GM12878 (cell line): ENCODE results near the gene RGS11. TPM values are rescaled to one million over a fixed set of nuclear protein-coding genes. Genes with fewer than 3 reads are reported as not detected.

ENCODE experiments used
- ATAC-seq: fragments of 200-7000 bp; cut with Tn5 transposase; 3 replicates; pipeline ENCODE4 v1.9.1; 2020; ENCODE audit warnings: mild to moderate bottlenecking, moderate library complexity
- BruUV-seq: library from RNA; stranded (reverse); fragments of 400-500 nt; replicated peaks from 2 replicates; lab custom pipeline; 2021; lab: Mats Ljungman, UMichigan
- CTCF ChIA-PET: fragments of 300-600 bp; sonication (Branson Sonifier 250); formaldehyde crosslinking; extraction: SDS; loops from one replicate; lab custom pipeline; 2021; ENCODE audit warnings: inconsistent platforms; lab: Yijun Ruan, JAX
- POLR2A ChIA-PET: fragments of 350-600 bp; formaldehyde crosslinking; extraction: SDS; loops from one replicate; lab custom pipeline; 2021; ENCODE audit warnings: inconsistent platforms; lab: Charles Lee
- RAD21 ChIA-PET: fragments of 300-600 bp; sonication (Branson Sonifier 250); formaldehyde crosslinking; loops from one replicate; lab custom pipeline; 2023; ENCODE audit warnings: antibody characterized with exemption; ENCODE audit not compliant: unreplicated experiment; lab: Charles Lee
- SMC1A ChIA-PET: fragments of 300-600 bp; sonication (Branson Sonifier 250); formaldehyde crosslinking; loops from one replicate; lab custom pipeline; 2023; ENCODE audit not compliant: unreplicated experiment, uncharacterized antibody; lab: Charles Lee
- DNase-seq: peaks from one replicate; pipeline ENCODE4 v3.0.0-alpha.2; 2011; ENCODE audit warnings: low read depth, low spot score
- FAIRE-seq: peaks from 3 replicates; lab custom pipeline; 2011; peaks lifted over from hg19 to GRCh38; lab: Jason Lieb, UNC
- H2AFZ ChIP-seq: 2 replicates; pipeline ENCODE4 v1.6.0; 2011; ENCODE audit warnings: low read depth, low read length, control low read depth; ENCODE audit not compliant: control insufficient read depth
- H3K27ac ChIP-seq: 2 replicates; pipeline ENCODE4 v1.5.1; 2011; ENCODE audit warnings: control low read depth; ENCODE audit not compliant: control insufficient read depth, insufficient read depth
- H3K27me3 ChIP-seq, 2 experiments: replicated peaks in 1 of 2; 2 replicates each; pipeline versions ENCODE4 v1.6.0 to v1.6.1; 2011; ENCODE audit warnings: low read length in 1 of 2; ENCODE audit not compliant: control insufficient read depth in 2 of 2, insufficient read depth in 2 of 2
- H3K36me3 ChIP-seq, 2 experiments: 2 replicates each; pipeline ENCODE4 v1.5.1; 2011; ENCODE audit warnings: low read length in 1 of 2; ENCODE audit not compliant: control insufficient read depth in 2 of 2, insufficient read depth in 2 of 2
- H3K4me1 ChIP-seq: 2 replicates; pipeline ENCODE4 v1.6.1; 2011; ENCODE audit warnings: mild to moderate bottlenecking, low read length, moderate library complexity, mixed read lengths; ENCODE audit not compliant: control insufficient read depth, insufficient read depth
- H3K4me2 ChIP-seq: 2 replicates; pipeline ENCODE4 v1.6.0; 2011; ENCODE audit warnings: control low read depth; ENCODE audit not compliant: control insufficient read depth, insufficient read depth
- H3K4me3 ChIP-seq: fragments of 200-600 bp; sonication (generic); 2 replicates; pipeline ENCODE4 v1.5.1; 2016
- H3K79me2 ChIP-seq: 2 replicates; pipeline ENCODE4 v1.6.0; 2011; ENCODE audit warnings: low read length; ENCODE audit not compliant: control insufficient read depth, insufficient read depth
- H3K9ac ChIP-seq: 2 replicates; pipeline ENCODE4 v1.8.0; 2011; ENCODE audit warnings: low read length, control low read depth, mixed read lengths; ENCODE audit not compliant: control insufficient read depth, insufficient read depth
- H3K9me3 ChIP-seq: replicated peaks from 3 replicates; pipeline ENCODE4 v1.5.1; 2011; ENCODE audit warnings: mild to moderate bottlenecking, low read length; ENCODE audit not compliant: control insufficient read depth, insufficient read depth
- H4K20me1 ChIP-seq: 2 replicates; pipeline ENCODE4 v1.6.0; 2011; ENCODE audit not compliant: control insufficient read depth, insufficient read depth
- CHD1 ChIP-seq: IDR thresholded peaks from 2 replicates; pipeline ENCODE4 v1.6.1; 2012; ENCODE audit warnings: low read depth, low read length, improper control_type of control experiment
- CREB1 ChIP-seq: IDR thresholded peaks from 2 replicates; pipeline ENCODE4 v1.6.1; 2012; ENCODE audit warnings: low read depth, mild to moderate bottlenecking, inconsistent platforms
- EP300 ChIP-seq, 2 experiments: fragments of 150-350 bp in 1 of 2; IDR thresholded peaks; 2 replicates each; pipeline ENCODE4 v1.6.1; 2011 to 2012; ENCODE audit warnings: low read depth in 2 of 2, low read length in 2 of 2, borderline replicate concordance in 1 of 2, improper control_type of control experiment in 1 of 2, inconsistent platforms in 1 of 2; ENCODE audit not compliant: control insufficient read depth in 1 of 2
- IKZF2 ChIP-seq, 2 experiments: fragments of 450-650 bp; IDR thresholded peaks; 2 replicates each; pipeline ENCODE4 v1.6.1; 2017; ENCODE audit warnings: mild to moderate bottlenecking in 2 of 2, moderate library complexity in 2 of 2
- KAT2A ChIP-seq: conservative IDR thresholded peaks from 2 replicates; pipeline ENCODE4 v1.6.1; 2011; ENCODE audit warnings: low read depth, low read length; ENCODE audit not compliant: control insufficient read depth
- POLR2AphosphoS2 ChIP-seq: IDR thresholded peaks from 2 replicates; pipeline ENCODE4 v1.6.1; 2011; ENCODE audit warnings: low read depth, mild to moderate bottlenecking, low read length, improper control_type of control experiment, moderate library complexity
- YY1 ChIP-seq: IDR thresholded peaks from 2 replicates; pipeline ENCODE4 v1.6.1; 2011; ENCODE audit warnings: low read depth, mild to moderate bottlenecking, low read length
- ZNF274 ChIP-seq: IDR thresholded peaks from one replicate; pipeline ENCODE4 v1.8.0; 2011; ENCODE audit not compliant: insufficient read length, insufficient read depth
- WGBS: methylation state at CpG from one replicate; pipeline ENCODE4 v1.1.6; 2016; ENCODE audit warnings: low lambda C conversion rate; ENCODE audit not compliant: insufficient replicate concordance, insufficient coverage; ENCODE audit errors: missing lambda C conversion rate; 5-methylcytosine and 5-hydroxymethylcytosine counted together
- in situ Hi-C: fragments of 300-500 bp; cut with MboI; formaldehyde crosslinking; loops from 9 replicates; pipeline ENCODE4 v1.14.3; 2018; ENCODE audit warnings: mixed read lengths
- intact Hi-C: fragments of 100-400 bp; cut with micrococcal nuclease; formaldehyde crosslinking; loops from one replicate; pipeline ENCODE4 v1.14.2; 2022; ENCODE audit not compliant: unreplicated experiment
- polyA plus RNA-seq, 11 experiments: library from polyadenylated mRNA; depleted of rRNA in 4 of 11; unstranded in 6 of 11; stranded (reverse) in 5 of 11; fragments of >200 nt; fragmentation: Nextera tagmentation in 4 of 11; fragmentation: Illumina TruSeq in 1 of 11; extraction: Ambion mirVana in 4 of 11; extraction: Trizol in 1 of 11; gene quantifications; 1 replicate in 1 of 11; 2 replicates in 10 of 11; pipeline versions ENCODE4 v1.2.1 to v1.2.3, GENCODE V29; 2011 to 2016; ENCODE audit warnings: inconsistent platforms in 2 of 11, missing spikeins in 2 of 11, low read depth in 1 of 11
- total RNA-seq, 4 experiments: library from RNA; depleted of rRNA in 3 of 4; stranded (reverse); fragments of >200 nt in 3 of 4; fragmentation: Illumina TruSeq in 1 of 4; extraction: Trizol in 1 of 4; gene quantifications; 2 replicates each; pipeline versions ENCODE4 v1.2.1 to v1.2.3, GENCODE V29; 2013 to 2021
- TF ChIP-seq, protein P1 (sequence below), 3 experiments: IDR thresholded peaks in 2 of 3; conservative IDR thresholded peaks in 1 of 3; 2 replicates each; pipeline ENCODE4 v1.5.1; 2011; ENCODE audit warnings: low read depth in 3 of 3, low read length in 3 of 3, mild to moderate bottlenecking in 3 of 3, control low read depth in 2 of 3, moderate library complexity in 2 of 3, inconsistent platforms in 1 of 3, mixed read lengths in 1 of 3; ENCODE audit not compliant: control insufficient read depth in 2 of 3, insufficient read depth in 1 of 3; ENCODE audit errors: extremely low read depth in 1 of 3
- TF ChIP-seq, protein P2 (sequence below): fragments of 450-650 bp; IDR thresholded peaks from 2 replicates; pipeline ENCODE4 v1.6.1; 2016; ENCODE audit warnings: mild to moderate bottlenecking

RGS11 gene
- total and polyA plus RNA-seq, 10 of the 15 experiments (the other 5 are each of a cell fraction or from before 2014, with no cell fraction given), result 0.04 TPM; not detected in 9

DNA sequence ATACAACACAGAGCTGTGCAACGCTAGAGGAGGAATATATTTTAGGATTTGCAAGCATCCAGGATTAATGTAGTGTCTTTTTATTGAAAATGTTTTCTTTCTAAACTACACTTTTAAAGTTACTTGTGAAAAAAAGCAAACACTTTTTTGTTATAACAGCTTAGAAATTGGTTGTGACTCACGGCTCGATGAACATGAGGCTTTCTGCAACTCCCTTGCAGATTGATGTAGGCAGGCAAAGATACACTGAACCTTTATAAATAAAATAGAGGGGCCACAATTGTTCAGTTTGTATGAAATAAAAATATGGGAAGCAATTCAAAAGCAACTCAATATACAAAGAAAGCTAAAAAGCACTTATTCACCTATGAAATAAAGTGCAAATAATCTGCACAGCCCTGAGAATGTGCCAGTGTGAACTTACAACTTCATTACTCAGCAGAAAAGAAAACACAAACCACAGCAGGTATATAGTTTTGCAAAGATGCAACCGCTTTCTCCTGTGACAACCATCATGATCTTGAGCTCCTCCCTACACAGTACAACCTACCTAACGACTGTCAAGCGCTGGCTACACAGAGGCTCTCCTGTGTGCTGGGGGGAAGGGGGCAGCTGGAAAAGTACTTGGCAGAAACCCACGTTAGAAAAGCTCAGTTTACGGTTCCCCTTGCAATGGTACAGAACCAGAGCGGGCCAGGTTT, 47.4 kb downstream of the RGS11 start:
- H3K4me2 ChIP-seq, result peak overlapping the region; percentile 86
- H3K79me2 ChIP-seq, result peaks cover 29% of the 10 kb centered on the region
- intact Hi-C loops (no loop called here), in situ Hi-C loops (no loop called here)
- no peaks in the 10 kb centered on the region for H3K27me3 ChIP-seq
- H3K9me3 ChIP-seq, result no peaks in the 10 kb centered on the region
- WGBS, result 30% methylated on average over 9 of the region's 9 CpGs
- RAD21 ChIA-PET, result interaction anchor here (0.8 to 3.3 kb wide), 4 partner anchors 25 to 124 kb away, joined by 3 to 19 read pairs (median 8); partner anchors contain the start of gene AXIN1
- H3K4me3 ChIP-seq, result peak overlapping the region; percentile 82
- POLR2A ChIA-PET, result interaction anchor here (0.8 to 2.8 kb wide), 5 partner anchors 12 to 122 kb away, joined by 3 to 11 read pairs (median 5); no protein-coding TSS in a partner anchor
- ATAC-seq, result peak; percentile 54
- peak overlapping the region; percentile 79 for H3K27ac ChIP-seq
- H2AFZ ChIP-seq, result peak overlapping the region; percentile 92
- BruUV-seq, result no TSS peak
- peaks cover 0 to 21% of the 10 kb centered on the region in 2 experiments; a peak in 3 of 4 replicates for H3K36me3 ChIP-seq
- TF ChIP-seq YY1 (no peak), IKZF2 (IDR thresholded peaks at IDR 0.05) (no peak), KAT2A (no peak), CREB1 (no peak), ZNF274 (no peak), POLR2AphosphoS2 (no peak), CHD1 (no peak), EP300 (IDR thresholded peaks at IDR 0.05; ENCODE audit: borderline replicate concordance in 1 of 2, control insufficient read depth in 1 of 2, low read depth in 2 of 2, low read length in 2 of 2) (no peak)
- TF ChIP-seq, protein P1, sequence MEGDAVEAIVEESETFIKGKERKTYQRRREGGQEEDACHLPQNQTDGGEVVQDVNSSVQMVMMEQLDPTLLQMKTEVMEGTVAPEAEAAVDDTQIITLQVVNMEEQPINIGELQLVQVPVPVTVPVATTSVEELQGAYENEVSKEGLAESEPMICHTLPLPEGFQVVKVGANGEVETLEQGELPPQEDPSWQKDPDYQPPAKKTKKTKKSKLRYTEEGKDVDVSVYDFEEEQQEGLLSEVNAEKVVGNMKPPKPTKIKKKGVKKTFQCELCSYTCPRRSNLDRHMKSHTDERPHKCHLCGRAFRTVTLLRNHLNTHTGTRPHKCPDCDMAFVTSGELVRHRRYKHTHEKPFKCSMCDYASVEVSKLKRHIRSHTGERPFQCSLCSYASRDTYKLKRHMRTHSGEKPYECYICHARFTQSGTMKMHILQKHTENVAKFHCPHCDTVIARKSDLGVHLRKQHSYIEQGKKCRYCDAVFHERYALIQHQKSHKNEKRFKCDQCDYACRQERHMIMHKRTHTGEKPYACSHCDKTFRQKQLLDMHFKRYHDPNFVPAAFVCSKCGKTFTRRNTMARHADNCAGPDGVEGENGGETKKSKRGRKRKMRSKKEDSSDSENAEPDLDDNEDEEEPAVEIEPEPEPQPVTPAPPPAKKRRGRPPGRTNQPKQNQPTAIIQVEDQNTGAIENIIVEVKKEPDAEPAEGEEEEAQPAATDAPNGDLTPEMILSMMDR (IDR thresholded peaks at IDR 0.05 in 2 of 3, conservative IDR thresholded peaks at IDR 0.05 in 1 of 3; ENCODE audit: control insufficient read depth in 2 of 3, extremely low read depth in 1 of 3, insufficient read depth in 1 of 3, low read depth in 3 of 3, low read length in 3 of 3), result no peak
- TF ChIP-seq, protein P2, sequence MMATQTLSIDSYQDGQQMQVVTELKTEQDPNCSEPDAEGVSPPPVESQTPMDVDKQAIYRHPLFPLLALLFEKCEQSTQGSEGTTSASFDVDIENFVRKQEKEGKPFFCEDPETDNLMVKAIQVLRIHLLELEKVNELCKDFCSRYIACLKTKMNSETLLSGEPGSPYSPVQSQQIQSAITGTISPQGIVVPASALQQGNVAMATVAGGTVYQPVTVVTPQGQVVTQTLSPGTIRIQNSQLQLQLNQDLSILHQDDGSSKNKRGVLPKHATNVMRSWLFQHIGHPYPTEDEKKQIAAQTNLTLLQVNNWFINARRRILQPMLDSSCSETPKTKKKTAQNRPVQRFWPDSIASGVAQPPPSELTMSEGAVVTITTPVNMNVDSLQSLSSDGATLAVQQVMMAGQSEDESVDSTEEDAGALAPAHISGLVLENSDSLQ, result no peak
- CTCF ChIA-PET, result interaction anchor here (0.5 to 3.5 kb wide), 10 partner anchors 12 to 1695 kb away, joined by 3 to 20 read pairs (median 4); partner anchors contain the start of gene MRPL28
- SMC1A ChIA-PET, result interaction anchor here (0.6 to 2.4 kb wide), 13 partner anchors 10 to 200 kb away, joined by 3 to 11 read pairs (median 3); no protein-coding TSS in a partner anchor
- peak overlapping the region; percentile 96 for H3K9ac ChIP-seq
- H3K4me1 ChIP-seq, result peaks cover 8% of the 10 kb centered on the region
- no peak for FAIRE-seq
- H4K20me1 ChIP-seq, result peaks cover 4% of the 10 kb centered on the region
- no peak for DNase-seq
